Activated CD8-positive, alpha-beta memory T cell treated with anti-CD3 and anti-CD28 coated beads for 48 hours (primary cell): ENCODE measurements around the gene LRRC53.

Experiments
- DNase-seq, 3 experiments: peaks; one replicate each; pipeline ENCODE4 v3.0.0-alpha.2; 2020; ENCODE audit warnings: low read depth in 2 of 3, low spot score in 2 of 3

LRRC53 gene

GRCh38 chr1:74498901-74499300 is 13.5 kb downstream of the LRRC53 start:
- no peak for DNase-seq

DNA sequence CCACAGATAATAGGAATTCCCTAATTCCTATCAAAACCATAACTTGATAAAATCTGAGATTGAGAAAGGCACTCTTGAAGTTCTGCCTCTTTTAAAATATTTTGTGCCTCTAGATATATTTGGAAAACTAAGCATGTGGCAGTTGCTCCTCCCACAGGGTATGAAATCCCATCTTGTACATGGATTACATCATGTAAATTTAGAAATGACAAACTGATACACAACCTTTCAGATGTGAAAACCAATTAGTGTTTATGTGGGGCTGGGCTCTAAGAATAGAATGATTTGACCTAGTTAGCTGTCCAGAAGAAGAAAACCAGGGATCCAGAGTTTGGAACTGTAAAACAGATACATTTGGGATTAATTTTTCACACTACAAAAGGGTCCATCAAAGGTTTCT is 15.7 kb downstream of the LRRC53 start:
- no peak for DNase-seq

- no peak for DNase-seq
Measured at GRCh38 chr1:74486036-74486435, 26.4 kb downstream of the LRRC53 start.

DNA sequence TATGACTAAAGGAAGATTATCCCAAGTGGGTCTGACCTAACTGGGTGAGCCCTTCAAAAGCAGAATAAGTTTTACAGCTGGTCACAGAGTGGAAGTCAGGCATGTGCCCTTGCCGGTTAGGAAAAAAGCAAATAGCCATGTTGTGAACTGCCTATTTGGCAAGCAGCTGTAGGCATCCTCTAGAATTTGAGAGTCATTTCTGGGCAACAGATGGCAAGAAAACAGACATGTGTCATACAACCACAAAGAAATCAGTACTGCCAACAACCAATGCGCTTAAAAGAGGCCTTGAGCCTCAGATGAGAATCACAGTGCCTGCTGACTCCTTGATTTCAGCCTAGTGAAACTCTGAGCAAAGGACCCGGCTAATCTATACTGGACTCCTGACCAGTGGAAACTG is 26.8 kb downstream of the LRRC53 start:
- no peak for DNase-seq

DNA sequence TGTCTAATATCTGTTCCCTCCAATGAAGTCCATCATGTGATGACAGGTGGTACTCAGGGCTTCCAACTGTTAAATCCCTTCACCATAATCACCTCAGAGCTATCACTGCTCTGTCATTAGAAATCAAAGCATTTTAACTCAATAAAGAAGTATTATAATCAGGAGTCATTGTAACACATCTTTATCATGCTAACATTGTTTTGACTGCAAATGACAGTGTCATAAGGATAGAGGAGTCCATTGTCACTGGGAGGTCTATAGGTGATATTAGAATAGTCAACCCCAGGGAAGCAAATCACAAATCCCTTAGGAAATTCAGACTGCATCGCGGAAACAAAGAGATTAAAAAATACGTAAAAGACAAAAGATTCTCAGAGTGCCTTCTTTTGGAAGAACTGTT is 30.8 kb downstream of the LRRC53 start:
- DNase-seq: no peak

DNA sequence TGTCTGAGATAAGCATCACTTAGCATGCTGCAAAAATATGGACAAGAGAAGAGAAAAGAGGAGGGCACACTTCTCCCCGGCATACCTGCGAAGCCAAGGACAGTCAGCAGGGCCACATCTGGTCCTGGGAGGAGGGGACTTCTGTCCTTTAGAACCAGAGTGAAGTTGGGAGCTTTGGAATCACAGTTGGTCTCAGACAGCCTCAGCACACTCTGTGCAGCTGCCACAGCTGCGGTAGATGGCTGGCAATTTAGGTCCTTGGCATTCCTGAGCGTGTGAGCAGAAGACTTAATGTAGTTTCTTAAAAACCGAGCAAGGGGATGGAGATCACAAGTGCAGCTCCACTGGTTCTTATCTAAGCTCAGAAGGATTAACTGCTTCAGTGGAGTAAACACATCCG is 32.3 kb downstream of the LRRC53 start:
- DNase-seq: no peak

GRCh38 chr1:74478979-74479378 is 33.4 kb downstream of the LRRC53 start:
- DNase-seq: no peak

GRCh38 chr1:74474585-74474984 is 37.8 kb downstream of the LRRC53 start:
- no peak for DNase-seq

GRCh38 chr1:74471470-74471869 is 40.9 kb downstream of the LRRC53 start:
- no peak for DNase-seq

GRCh38 chr1:74470936-74471335 is 41.5 kb downstream of the LRRC53 start:
- DNase-seq: no peak

DNA sequence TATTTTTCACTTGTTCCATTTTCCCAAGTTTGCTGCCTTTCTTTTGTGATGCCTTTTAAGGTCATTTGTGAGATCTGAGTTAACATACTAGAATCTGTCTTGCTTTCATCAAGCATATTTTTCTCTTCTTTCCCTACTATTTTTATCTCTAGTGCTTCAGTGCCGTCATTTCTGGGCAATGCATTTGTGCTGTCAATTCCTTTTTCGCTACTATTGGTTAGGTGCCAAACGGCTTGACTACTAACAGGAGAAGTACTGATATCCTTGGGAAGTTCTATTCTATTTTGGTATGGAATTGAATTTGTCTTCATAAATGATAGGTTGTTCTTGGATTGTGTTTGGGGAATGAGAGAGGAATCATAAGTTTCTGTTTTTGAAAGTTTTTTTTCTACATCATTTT is 42.2 kb downstream of the LRRC53 start:
- no peak for DNase-seq

DNA sequence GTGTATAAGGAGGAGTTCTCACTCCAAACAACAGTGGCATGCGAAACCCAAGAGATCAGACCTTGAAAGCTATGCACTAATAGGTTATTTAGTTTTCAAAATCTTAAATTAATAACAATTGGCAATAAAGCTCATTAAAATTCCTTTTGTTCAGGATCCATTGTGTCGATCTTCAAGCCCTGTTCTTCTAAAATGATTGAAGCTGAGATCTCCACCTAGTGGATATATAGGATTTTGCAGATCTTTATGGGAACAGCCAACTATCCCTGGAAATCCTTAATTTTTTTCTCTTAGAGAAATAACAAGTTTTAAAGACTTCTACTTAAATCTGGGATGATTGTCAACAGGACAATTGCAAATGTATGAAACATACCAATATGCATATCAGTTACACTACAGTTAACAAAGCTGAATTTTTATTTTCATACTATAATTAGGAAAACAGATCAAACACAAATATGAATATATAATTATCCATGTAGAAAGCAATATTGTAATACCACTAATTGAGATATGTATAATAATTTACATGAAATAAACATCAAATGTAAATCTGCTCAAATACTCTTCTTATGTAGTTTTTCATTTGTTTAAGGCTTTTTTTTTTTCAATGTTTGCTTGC is 43.3 kb downstream of the LRRC53 start:
- no peak for DNase-seq

DNA sequence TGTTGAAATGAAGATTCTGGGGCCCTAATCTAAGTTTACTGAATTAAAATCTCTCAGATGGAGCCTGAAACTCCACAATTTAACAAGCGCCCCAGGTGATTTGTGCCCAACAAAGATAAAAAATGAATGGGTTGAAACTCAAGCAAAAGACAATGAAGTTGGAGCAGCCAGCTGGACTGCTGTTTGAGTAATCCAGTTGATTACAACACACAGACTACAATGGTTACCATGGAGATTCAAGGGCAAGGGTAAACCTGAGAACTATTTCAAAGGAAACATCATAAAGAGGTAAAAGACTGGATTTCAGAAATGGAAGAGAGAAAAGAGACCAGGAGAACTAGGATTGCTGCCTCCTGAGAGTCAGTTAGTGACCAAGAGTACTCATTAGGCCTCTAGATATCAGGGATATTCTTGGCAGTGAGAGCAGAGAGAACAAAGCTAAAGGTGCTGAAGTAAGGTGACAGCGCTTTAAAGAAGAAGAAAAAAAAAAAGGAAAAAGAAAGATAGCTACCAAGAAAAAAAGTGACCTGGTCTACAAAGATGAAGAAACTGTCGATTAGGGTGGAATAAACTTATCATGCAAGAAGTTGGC is 44.5 kb downstream of the LRRC53 start:
- no peak for DNase-seq

- DNase-seq: no peak
Measured at GRCh38 chr1:74465193-74465681, 47.2 kb downstream of the LRRC53 start.

GRCh38 chr1:74464037-74464436 is 48.4 kb downstream of the LRRC53 start:
- DNase-seq: no peak

DNA sequence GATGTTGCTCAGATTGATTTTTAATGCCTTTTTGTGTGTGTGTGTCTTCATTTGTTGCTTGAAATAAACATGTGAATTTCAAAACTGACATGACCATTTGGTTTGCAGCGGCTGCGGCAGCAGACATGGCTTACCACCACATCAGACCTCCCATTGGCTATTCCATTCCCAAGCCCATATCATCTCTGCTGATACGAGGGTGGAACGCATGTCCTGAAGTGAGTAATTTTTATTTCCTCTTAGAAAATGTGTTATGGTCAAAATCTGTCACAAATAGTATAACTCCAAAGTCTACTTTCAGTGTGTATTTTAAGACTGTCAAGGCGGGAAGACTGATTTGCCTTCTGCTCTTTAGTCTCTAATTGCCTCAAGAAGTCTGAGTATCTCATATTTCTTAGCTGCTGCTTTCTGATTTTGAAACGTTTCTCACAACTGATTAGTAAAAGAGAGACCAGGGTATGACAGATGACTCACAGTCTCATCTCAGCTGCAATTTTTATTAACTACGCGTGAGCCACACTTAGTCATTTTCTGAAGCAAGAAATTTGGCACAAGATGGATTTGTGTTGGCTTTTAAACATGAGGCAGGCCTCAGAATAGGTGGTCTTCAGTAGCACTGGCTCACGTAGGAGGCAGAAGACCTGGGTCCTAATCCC is 49.0 kb downstream of the LRRC53 start:
- DNase-seq: no peak

- no peak for DNase-seq
Measured at GRCh38 chr1:74457253-74457652, 55.2 kb downstream of the LRRC53 start.

- no peak for DNase-seq
Measured at GRCh38 chr1:74455390-74455789, 57.0 kb downstream of the LRRC53 start.

DNA sequence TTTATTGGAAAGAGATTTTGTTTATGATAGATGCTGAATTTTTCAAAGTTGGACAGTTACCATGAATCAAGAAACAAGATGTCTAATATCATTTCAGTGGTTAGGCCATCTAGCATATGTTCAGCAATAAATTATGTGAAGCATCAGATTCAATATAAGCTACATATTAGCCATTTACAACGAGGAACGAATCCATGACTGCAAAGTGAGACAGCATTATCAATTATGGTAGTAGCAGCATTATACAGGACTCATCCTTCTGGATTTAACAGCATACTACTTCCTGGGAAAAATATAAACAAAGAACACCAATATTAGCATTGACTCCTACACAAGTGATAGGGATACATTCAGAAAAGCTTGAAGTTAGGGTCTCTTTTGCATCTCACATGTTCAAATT is 59.1 kb downstream of the LRRC53 start:
- no peak for DNase-seq

- DNase-seq: no peak
Measured at GRCh38 chr1:74452035-74452434, 60.4 kb downstream of the LRRC53 start.

DNA sequence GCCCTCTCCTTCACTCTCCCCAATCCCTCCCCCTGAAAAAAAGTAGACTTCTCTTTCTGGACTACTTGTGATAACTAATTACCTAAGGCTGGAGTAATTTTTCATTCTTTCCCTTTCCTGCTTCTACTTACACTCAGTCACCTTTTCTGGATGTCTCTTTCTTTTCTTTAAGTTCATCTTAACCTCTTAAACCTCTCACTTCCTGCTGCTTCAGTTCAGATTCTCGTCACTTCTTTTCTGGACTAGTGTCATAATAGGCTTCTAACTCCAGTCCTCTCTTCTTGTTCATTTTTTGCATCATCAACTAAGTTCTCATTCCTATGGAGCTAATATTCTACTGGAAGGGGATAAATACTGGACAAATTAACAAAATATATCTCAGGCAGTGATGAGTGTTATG is 75.4 kb downstream of the LRRC53 start:
- DNase-seq: no peak

- DNase-seq: no peak
Measured at GRCh38 chr1:74436078-74436477, 76.3 kb downstream of the LRRC53 start.

GRCh38 chr1:74434321-74434720 is 78.1 kb downstream of the LRRC53 start:
- no peak for DNase-seq
